ENCODE results near the gene UPK3B.
"Not testable (repeated sequence)": the region's sequence is repeated elsewhere in the genome, so short reads cannot be mapped to it uniquely, and the experiment has no call there.

UPK3B gene

GRCh38 chr7:76495717-76496116 lies 14.6 kb upstream of the UPK3B start:
- not testable (repeated sequence) for DNase-seq

GRCh38 chr7:76497918-76498582 lies 12.3 kb upstream of the UPK3B start:
- not testable (repeated sequence) for DNase-seq

GRCh38 chr7:76498583-76499200 lies 11.7 kb upstream of the UPK3B start:
- DNase-seq: not testable (repeated sequence)

GRCh38 chr7:76499201-76499923 lies 11.0 kb upstream of the UPK3B start:
- not testable (repeated sequence) for DNase-seq

GRCh38 chr7:76499924-76500241 lies 10.5 kb upstream of the UPK3B start:
- not testable (repeated sequence) for DNase-seq

- not testable (repeated sequence) for DNase-seq
Observed at GRCh38 chr7:76502224-76502623, 8.1 kb upstream of the UPK3B start.

- DNase-seq: not testable (repeated sequence)
Observed at GRCh38 chr7:76502836-76503235, 7.5 kb upstream of the UPK3B start.

- not testable (repeated sequence) for DNase-seq
Observed at GRCh38 chr7:76503244-76503643, 7.1 kb upstream of the UPK3B start.

- not testable (repeated sequence) for DNase-seq
Observed at GRCh38 chr7:76504351-76505167, 5.8 kb upstream of the UPK3B start.

GRCh38 chr7:76505168-76506080 lies 4.9 kb upstream of the UPK3B start:
- DNase-seq: no peak

GRCh38 chr7:76506081-76506440 lies 4.3 kb upstream of the UPK3B start:
- DNase-seq: peak; percentile 55

- DNase-seq: not testable (repeated sequence)
Observed at GRCh38 chr7:76506643-76507042, 3.7 kb upstream of the UPK3B start.

GRCh38 chr7:76507723-76508406 lies 2.5 kb upstream of the UPK3B start:
- no peak for DNase-seq

GRCh38 chr7:76511200-76511910 lies 1.0 kb downstream of the UPK3B start:
- DNase-seq: not testable (repeated sequence)

GRCh38 chr7:76511911-76512885 lies 1.8 kb downstream of the UPK3B start:
- not testable (repeated sequence) for DNase-seq

GRCh38 chr7:76512941-76513816 lies 2.8 kb downstream of the UPK3B start:
- no peak for DNase-seq

GRCh38 chr7:76513817-76514799 lies 3.8 kb downstream of the UPK3B start:
- no peak for DNase-seq
